NCI-H187 treated with DMSO at 0.1 percent for 48 hours (cell line): ENCODE data around the gene SCUBE3.
A peak's percentile ranks its signal among the peaks of the same experiment; 100 is the strongest.

Experiments used
- DNase-seq: peaks from one replicate; lab custom pipeline; 2025; lab: John Stamatoyannopoulos, UW

The SCUBE3 gene

DNA sequence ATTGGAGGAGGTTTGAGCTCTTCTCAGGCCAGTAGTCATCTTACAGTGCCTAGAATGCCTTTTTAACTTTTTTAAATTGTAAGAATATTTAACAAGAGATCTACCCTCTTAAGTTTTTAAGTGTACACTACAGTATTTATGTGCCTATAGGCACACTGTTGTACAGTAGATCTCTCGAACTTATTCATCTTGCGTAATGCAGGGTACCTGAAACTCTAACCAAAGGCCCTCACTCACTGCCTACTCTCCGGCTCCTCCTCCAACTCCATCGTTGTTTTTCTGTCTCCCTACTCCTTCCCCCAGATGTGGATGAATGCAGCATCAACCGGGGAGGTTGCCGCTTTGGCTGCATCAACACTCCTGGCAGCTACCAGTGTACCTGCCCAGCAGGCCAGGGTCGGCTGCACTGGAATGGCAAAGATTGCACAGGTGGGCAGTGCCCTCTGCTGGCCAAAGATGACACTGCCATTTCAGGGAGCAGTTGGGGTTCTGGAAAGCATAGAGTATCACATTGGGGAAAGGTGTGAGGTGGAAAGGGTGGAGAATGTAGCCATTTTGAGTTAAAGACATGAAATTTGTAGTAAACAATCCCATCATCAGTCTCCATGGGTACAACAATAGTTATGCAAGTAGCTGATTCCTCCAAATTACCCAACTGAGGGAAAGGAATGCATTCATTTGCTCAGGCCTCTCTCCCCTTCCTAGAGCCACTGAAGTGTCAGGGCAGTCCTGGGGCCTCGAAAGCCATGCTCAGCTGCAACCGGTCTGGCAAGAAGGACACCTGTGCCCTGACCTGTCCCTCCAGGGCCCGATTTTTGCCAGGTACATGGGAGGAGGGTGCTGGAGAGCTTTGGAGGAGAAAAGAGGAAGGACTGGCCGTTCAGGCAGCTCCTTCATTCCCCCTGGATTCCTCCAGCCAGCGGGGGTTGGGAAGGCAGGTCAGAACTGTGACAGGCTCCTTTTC is 27.4 kb downstream of the SCUBE3 start:
- no peak for DNase-seq

DNA sequence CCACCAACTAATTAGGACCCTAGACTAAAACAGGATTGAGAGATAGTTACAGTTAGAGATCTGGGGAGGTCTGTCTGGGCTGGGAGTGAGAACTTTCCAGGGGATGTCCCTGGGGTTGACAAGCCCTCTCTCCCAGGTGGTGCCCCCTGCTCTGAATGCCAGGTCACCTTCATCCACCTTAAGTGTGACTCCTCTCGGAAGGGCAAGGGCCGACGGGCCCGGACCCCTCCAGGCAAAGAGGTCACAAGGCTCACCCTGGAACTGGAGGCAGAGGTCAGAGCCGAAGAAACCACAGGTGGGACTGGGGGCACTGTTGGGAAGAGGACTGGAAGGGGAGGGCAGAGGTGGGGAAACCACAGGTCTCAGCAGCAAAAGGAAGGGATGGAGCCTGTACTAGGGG is 28.7 kb downstream of the SCUBE3 start:
- no peak for DNase-seq

GRCh38 chr6:35242906-35243305 is 29.1 kb downstream of the SCUBE3 start:
- DNase-seq: no peak

DNA sequence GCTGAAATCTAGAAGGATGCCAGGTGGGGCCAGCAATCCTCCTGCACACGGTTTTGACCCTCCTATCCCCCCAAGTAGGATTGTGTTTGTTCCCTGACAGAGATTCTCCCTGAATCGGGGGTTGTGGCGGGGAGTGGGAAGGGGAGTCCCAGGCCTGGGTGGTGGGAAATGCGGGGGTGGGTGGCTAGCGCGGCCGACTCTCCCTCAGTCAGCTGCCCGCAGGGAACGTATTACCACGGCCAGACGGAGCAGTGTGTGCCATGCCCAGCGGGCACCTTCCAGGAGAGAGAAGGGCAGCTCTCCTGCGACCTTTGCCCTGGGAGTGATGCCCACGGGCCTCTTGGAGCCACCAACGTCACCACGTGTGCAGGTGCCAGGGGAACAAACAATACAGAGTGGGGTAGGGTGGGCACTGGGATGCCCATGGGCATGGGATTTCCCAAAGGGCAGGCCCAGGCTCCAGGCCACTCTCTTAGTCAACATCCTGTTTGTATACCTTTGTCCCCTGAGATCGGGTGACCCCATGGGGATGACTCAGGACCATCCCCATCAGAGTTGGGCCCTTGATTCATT is 29.7 kb downstream of the SCUBE3 start:
- no peak for DNase-seq

DNA sequence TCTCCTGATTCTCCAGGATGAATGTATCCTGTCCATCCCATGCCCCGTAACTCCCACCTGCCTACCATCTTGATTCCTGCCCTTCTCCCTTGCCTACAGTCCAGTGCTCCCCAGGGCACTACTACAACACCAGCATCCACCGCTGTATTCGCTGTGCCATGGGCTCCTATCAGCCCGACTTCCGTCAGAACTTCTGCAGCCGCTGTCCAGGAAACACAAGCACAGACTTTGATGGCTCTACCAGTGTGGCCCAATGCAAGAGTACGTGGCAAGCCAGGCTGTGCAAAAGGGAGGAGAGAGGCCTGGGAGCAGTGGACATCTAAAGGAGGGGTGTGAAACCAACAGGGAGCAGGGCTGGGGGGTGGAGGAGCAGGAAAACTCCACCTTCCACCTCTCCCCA is 30.8 kb downstream of the SCUBE3 start:
- DNase-seq: no peak

GRCh38 chr6:35247642-35248231 is 34.0 kb downstream of the SCUBE3 start:
- no peak for DNase-seq

DNA sequence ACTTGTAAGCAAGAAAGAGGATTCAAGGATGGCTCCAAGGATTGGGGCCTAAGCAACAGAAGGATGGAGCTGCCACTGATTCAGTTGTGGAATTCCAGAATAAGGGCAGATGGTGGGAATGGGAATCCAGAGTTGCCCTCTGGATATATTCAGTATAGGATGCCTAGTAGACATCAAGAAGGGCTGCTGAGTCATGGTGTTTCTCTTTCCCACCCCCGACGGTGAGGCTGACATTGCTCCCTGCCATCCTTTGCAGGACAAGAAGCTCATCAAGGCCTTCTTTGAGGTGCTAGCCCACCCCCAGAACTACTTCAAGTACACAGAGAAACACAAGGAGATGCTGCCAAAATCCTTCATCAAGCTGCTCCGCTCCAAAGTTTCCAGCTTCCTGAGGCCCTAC is 34.5 kb downstream of the SCUBE3 start:
- DNase-seq: no peak

DNA sequence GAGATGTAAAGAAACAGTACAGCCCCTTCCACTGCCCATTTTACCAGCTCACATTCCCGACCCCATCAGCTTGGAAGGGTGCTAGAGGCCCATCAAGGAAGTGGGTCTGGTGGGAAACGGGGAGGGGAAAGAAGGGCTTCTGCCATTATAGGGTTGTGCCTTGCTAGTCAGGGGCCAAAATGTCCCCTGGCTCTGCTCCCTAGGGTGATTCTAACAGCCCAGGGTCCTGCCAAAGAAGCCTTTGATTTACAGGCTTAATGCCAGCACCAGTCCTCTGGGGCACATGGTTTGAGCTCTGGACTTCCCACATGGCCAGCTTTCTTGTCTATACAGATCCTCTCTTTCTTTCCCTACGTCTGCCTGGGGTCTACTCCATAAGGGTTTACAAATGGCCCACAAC is 35.2 kb downstream of the SCUBE3 start:
- no peak for DNase-seq

DNA sequence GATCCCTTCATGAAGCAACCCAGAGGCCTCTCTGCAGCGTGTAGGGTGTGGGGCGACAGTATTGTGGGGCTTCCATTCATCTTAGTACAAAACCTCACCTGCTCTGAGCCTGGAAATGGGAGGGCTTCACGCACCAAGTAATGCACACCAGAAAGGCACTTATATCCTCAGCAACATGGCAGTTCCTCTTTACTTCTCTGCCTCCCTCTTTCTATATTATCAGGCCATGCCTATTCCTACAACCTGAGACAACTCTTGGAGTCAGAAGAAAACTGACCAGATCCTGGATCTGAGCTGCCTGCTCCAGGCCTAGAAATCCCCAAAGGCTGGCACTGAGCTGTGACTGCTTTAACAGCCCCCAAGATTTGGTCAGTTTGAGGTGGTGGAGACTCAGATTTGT is 38.2 kb downstream of the SCUBE3 start:
- no peak for DNase-seq

GRCh38 chr6:35253249-35253648 is 39.5 kb downstream of the SCUBE3 start:
- no peak for DNase-seq

DNA sequence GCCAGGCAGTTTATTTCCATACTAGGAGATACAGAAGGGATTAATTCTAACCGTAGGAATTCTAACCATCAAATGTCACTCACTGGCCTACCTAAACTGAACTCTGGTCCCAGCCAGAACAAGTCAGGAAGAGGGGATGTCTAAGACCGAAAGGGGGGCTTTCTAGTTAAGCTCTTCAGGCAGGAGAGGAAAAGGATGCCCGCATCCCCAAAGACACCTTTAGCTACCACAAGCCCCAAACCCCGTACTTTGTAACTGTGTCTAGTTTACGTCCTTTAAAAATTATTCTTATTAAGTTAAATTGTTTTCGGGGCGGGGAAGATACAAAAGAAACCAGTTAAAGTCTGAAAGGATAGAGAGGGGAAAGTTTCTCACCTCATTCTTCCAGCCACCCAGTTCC is 44.6 kb downstream of the SCUBE3 start:
- no peak for DNase-seq

GRCh38 chr6:35258858-35259193 is 45.1 kb downstream of the SCUBE3 start:
- no peak for DNase-seq

DNA sequence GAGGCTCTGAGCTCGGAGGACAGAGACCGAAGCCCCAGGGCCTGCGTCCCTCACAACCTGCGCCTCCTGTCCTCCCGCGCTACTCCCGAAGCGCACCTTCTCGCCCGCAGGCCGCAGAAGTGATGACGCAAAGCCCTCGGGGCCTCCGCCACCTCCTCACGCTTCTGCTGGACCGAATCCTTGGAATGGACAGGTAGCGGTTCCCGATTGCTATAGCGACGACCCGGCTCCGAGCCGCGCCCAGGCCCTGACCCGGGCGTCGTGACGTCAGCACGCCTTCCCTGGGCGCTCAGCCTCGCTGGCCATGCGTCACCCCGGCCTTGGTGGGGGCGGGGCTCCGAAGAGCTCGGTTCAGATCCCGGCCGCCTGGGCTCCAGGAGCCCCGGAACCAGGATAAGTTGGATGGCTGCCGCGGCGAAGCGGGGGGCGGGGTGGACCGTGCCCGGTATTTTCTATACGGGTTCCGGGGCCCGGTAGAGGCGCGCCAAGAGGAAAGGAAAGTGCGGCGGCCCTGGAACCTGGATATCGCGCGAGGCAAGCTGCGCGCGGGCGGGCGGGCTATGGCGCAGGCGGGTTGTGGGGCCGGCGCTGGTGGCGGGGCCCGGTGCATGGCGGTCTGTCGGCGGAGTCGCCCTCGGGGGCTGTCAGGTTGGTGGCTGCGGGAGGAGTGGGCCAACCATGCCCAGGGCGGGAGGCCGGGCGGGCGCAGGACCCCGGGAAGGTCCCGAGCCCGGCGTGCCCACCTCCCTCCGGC is 45.6 kb downstream of the SCUBE3 start, which contains the start of gene ZNF76:
Gene ZNF76 (plus strand): TSS at position 542 of the 754 bp plus-strand sequence. CDS start 21,417 bp downstream, outside the sequence.
- DNase-seq: peak; percentile 42

DNA sequence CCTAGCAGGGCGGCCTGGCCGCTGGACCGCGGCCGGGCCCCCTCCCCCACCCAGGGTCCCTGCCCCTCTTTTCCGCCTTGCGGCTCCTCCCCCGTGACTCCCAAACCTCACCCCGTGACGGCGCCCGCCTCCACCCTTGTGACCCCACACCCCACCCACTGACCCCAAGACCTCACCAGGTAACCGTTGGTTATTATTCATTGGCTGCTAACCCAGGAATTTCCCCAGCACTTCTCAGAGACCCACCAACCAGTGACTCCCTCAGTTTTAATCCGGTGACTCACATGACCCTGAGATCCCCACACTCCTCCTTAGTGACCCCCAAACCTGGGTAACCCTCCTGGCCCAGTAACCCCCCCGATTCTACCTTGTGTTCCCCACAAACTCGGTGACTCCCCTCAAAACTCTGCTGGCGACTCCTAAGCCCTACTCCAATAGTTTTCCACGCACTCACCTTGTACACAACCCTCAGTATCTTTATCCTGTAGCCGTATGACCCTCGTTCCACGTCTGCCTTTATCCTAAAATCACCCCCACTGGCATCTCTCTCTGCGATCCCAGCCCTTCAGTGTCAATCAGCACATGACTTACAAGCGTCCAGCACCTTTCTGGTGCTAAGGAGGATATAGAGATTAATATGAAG is 46.3 kb downstream of the SCUBE3 start:
- DNase-seq: no peak

DNA sequence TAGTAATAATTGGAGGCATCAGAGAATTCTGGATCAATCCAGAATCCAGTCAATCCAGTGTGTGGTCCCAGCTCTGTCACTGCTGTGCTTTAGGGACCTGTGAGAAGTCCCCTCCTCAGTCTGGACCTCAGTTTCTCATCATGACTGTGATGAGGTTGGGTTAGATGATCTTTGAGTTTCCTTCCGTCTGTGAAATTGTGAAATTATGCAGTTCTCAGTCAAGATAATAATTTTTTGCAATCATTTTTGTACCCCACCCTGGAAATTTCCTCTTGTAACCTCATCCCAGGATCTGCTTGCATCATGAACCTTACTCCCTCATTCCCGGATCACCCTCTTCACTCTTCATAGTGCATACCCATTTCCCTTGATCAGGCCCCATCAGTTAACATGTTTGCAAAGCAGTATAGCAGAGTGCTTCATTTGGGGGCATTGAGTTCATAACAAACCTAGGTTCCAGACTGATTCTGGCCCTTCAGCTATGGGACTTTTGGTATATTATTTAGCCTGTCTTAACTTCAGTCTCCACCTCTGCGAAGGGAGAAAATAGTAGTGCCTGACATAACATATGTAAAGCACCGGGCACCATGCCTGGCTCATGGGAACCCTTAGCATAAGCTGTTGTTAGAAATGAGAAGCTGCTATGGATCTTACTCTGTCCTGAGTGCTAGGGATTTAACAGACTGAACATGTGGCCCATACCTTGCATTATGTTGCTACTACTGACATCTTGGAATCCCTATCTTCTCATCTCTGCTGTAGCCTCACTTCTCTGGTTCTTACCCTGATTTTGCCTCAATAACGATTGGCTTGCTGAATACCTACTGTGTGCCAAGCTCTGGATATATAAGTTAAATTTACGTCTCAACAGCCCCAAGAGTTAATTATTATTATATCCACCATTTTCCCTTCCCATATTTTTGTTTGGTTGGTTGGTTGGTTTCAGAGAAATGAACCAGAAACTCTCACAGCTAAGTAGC is 47.1 kb downstream of the SCUBE3 start:
- no peak for DNase-seq

DNA sequence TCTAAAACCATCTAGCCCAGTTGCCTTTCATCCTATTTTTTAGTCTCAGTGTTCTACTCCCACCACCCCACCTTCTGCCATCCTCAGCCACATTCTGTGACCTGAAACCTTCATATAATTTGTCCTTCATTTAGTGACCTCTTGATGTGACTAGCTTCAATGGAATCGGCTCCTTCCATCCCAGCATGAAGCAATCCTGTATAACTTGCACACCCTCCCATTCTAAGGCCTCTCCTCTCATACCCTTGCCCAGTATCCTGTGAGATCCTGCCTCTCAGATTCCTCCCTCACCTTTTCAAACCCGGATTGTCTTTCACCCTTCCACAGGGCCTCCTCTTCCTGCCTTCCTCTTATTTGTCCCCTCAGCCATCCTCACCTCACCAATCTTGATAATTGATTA is 48.8 kb downstream of the SCUBE3 start:
- no peak for DNase-seq

DNA sequence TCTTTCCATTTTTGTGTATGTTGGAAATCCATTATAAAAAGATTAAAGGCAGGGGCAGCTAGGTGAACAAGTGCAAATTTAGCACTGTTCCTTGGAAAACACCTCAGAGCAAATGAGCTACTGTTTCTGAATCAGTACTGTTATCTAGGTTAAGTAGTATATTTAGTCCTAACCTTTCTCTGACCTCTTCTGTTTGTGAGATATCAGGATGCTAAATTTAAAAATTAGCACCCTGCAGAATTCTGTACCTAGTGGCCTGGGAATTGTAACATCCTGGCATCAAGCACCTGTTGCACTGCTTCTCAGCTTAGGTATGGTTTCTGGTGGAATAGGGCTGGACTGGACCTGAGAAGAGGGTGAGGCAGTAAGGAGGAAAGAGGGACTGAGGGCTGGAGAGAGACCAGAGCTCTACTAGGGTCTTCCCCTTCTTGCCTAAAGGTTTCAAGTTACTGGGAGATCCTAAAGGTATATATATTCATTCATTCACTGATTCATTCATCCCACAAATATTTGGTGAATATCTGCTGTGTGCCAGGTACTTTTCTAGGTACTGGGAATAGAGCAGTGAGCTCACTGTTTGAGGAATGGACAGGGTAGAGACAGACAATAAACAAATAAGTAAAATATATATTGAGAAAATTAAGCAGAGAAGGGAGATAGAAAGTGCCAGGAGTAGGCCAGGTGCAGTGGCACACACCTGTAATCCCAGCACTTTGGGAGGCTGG is 51.0 kb downstream of the SCUBE3 start:
- DNase-seq: no peak

DNA sequence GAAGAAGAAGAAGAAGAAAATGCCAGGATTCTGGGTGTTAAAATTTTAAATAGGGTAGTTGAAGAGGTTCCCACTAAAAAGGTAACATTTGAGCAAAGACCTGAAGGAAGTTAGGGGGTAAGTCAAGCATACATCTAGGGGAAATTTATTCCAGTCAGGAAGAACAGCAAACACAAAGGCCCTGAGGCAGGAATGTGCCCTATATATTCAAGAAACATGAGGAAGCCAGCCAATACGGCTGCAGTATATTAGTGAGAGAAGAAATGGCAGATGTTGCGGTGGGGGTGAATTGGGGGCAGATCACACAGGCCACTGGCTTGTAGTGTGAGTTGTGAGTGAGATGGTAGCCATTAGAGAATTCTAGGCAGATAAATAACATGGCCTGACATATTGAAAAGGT is 51.8 kb downstream of the SCUBE3 start:
- DNase-seq: no peak

GRCh38 chr6:35267446-35267845 is 53.7 kb downstream of the SCUBE3 start:
- no peak for DNase-seq

- DNase-seq: no peak
Measured at GRCh38 chr6:35267897-35268296, 54.1 kb downstream of the SCUBE3 start.
